Panc1 (cell line): ENCODE data around the gene SIX3. TPM values are rescaled to one million over a fixed set of nuclear protein-coding genes. Genes with fewer than 3 reads are reported as not detected.

ENCODE experiments used
- ATAC-seq: fragments of 200-7000 bp; cut with Tn5 transposase; 2 replicates; pipeline ENCODE4 v1.9.1; 2020; ENCODE audit warnings: mild to moderate bottlenecking, moderate library complexity
- BruUV-seq: library from RNA; stranded (reverse); fragments of 400-500 nt; replicated peaks from 2 replicates; lab custom pipeline; 2021; lab: Mats Ljungman, UMichigan
- CTCF ChIA-PET: fragments of 300-600 bp; sonication (Branson Sonifier 250); formaldehyde crosslinking; loops from one replicate; lab custom pipeline; 2022; ENCODE audit warnings: antibody characterized with exemption; lab: Charles Lee
- POLR2A ChIA-PET: fragments of 300-600 bp; sonication (Branson Sonifier 250); formaldehyde crosslinking; loops from one replicate; lab custom pipeline; 2022; ENCODE audit warnings: antibody characterized with exemption; lab: Charles Lee
- DNase-seq: peaks from one replicate; pipeline ENCODE4 v3.0.0-alpha.2; 2010; ENCODE audit warnings: low read depth, low spot score
- H3K27ac ChIP-seq: 2 replicates; pipeline ENCODE4 v1.5.1; 2011; ENCODE audit warnings: mild to moderate bottlenecking, low read length, inconsistent platforms
- H3K27me3 ChIP-seq: fragments of 200-500 bp; sonication (Bioruptor generic); 2 replicates; pipeline ENCODE4 v1.6.0; 2014; ENCODE audit warnings: low read length, inconsistent platforms; ENCODE audit not compliant: control insufficient read depth, insufficient read depth
- H3K36me3 ChIP-seq: fragments of 200-500 bp; sonication (Bioruptor generic); 2 replicates; pipeline ENCODE4 v1.5.1; 2014; ENCODE audit warnings: inconsistent platforms, mild to moderate bottlenecking, low read length, moderate library complexity; ENCODE audit not compliant: control insufficient read depth, insufficient read depth
- H3K4me1 ChIP-seq: 2 replicates; pipeline ENCODE4 v1.5.1; 2011; ENCODE audit warnings: inconsistent platforms, mild to moderate bottlenecking, low read length, moderate library complexity; ENCODE audit not compliant: control insufficient read depth, insufficient read depth
- H3K4me3 ChIP-seq, 2 experiments: 2 replicates each; pipeline ENCODE4 v1.5.1; 2011 to 2012; ENCODE audit warnings: low read depth in 2 of 2, low read length in 2 of 2, mild to moderate bottlenecking in 2 of 2, inconsistent platforms in 1 of 2, moderate library complexity in 1 of 2
- H3K9me3 ChIP-seq: fragments of 200-500 bp; sonication (Bioruptor generic); 2 replicates; pipeline ENCODE4 v1.5.1; 2014; ENCODE audit warnings: low read depth, mild to moderate bottlenecking, inconsistent platforms, low read length, moderate library complexity; ENCODE audit not compliant: control insufficient read depth, insufficient read depth
- POLR2AphosphoS5 ChIP-seq: IDR thresholded peaks from 2 replicates; pipeline ENCODE4 v1.6.1; 2012; ENCODE audit warnings: mild to moderate bottlenecking, low read depth, low read length, moderate library complexity
- SIN3A ChIP-seq: IDR thresholded peaks from 2 replicates; pipeline ENCODE4 v1.6.1; 2012; ENCODE audit warnings: low read depth, mild to moderate bottlenecking, low read length, moderate library complexity, borderline replicate concordance; ENCODE audit not compliant: insufficient read depth
- TCF7L2 ChIP-seq: IDR thresholded peaks from 2 replicates; pipeline ENCODE4 v1.6.1; 2011; ENCODE audit warnings: mild to moderate bottlenecking, low read depth, low read length, inconsistent platforms
- in situ Hi-C: cut with HindIII; loops from 2 replicates; pipeline ENCODE4 v1.10.0; 2016; ENCODE audit warnings: low sequenced_read_pairs, low pct_unique_long_range_greater_than_20kb
- intact Hi-C: fragments of 100-400 bp; cut with micrococcal nuclease; formaldehyde crosslinking; loops from one replicate; pipeline ENCODE4 v1.10.0; 2022; ENCODE audit not compliant: unreplicated experiment
- total RNA-seq: library from RNA; stranded (reverse); gene quantifications from one replicate; pipeline ENCODE4 v1.2.1, GENCODE V29; 2021; ENCODE audit not compliant: unreplicated experiment
- TF ChIP-seq, protein P1 (sequence below): fragments of 450-650 bp; IDR thresholded peaks from 2 replicates; pipeline ENCODE4 v1.5.1; 2017; ENCODE audit warnings: mild to moderate bottlenecking
- TF ChIP-seq, protein P2 (sequence below), 2 experiments: IDR thresholded peaks; 2 replicates each; pipeline ENCODE4 v1.6.1; 2011 to 2012; ENCODE audit warnings: low read depth in 2 of 2, control low read depth in 1 of 2, low read length in 1 of 2, mild to moderate bottlenecking in 1 of 2, moderate library complexity in 1 of 2; ENCODE audit not compliant: insufficient read depth in 1 of 2

Gene SIX3
- total RNA-seq, 1 experiment from 2014 or later, result 0.21 TPM

GRCh38 chr2:44935729-44936098 lies 5.8 kb upstream of the SIX3 start:
- ATAC-seq (no peak), DNase-seq (no peak)
- Histone ChIP-seq H3K4me3 (peak overlapping the region; percentile 41 to 54), H3K36me3 (no peaks in the 10 kb centered on the region; the same call in 1 of the 2 replicates), H3K27me3 (peaks cover 2% of the 10 kb centered on the region; the same call in 1 of the 2 replicates), H3K4me1 (0 out of 2 replicates have a peak, but pooled peaks cover 5% of the 10 kb centered on the region), H3K9me3 (no peaks in the 10 kb centered on the region), H3K27ac (no peak overlapping the region)
- ChIA-PET POLR2A (no interaction called here), CTCF (no interaction called here)
- intact Hi-C loops (no loop called here), in situ Hi-C loops (no loop called here)
- no TSS peak for BruUV-seq
- TF ChIP-seq TCF7L2, result no peak
- no peak for TF ChIP-seq POLR2AphosphoS5
- no peak for TF ChIP-seq SIN3A
- TF ChIP-seq, protein P1, sequence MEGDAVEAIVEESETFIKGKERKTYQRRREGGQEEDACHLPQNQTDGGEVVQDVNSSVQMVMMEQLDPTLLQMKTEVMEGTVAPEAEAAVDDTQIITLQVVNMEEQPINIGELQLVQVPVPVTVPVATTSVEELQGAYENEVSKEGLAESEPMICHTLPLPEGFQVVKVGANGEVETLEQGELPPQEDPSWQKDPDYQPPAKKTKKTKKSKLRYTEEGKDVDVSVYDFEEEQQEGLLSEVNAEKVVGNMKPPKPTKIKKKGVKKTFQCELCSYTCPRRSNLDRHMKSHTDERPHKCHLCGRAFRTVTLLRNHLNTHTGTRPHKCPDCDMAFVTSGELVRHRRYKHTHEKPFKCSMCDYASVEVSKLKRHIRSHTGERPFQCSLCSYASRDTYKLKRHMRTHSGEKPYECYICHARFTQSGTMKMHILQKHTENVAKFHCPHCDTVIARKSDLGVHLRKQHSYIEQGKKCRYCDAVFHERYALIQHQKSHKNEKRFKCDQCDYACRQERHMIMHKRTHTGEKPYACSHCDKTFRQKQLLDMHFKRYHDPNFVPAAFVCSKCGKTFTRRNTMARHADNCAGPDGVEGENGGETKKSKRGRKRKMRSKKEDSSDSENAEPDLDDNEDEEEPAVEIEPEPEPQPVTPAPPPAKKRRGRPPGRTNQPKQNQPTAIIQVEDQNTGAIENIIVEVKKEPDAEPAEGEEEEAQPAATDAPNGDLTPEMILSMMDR, result no peak
- TF ChIP-seq, protein P2, sequence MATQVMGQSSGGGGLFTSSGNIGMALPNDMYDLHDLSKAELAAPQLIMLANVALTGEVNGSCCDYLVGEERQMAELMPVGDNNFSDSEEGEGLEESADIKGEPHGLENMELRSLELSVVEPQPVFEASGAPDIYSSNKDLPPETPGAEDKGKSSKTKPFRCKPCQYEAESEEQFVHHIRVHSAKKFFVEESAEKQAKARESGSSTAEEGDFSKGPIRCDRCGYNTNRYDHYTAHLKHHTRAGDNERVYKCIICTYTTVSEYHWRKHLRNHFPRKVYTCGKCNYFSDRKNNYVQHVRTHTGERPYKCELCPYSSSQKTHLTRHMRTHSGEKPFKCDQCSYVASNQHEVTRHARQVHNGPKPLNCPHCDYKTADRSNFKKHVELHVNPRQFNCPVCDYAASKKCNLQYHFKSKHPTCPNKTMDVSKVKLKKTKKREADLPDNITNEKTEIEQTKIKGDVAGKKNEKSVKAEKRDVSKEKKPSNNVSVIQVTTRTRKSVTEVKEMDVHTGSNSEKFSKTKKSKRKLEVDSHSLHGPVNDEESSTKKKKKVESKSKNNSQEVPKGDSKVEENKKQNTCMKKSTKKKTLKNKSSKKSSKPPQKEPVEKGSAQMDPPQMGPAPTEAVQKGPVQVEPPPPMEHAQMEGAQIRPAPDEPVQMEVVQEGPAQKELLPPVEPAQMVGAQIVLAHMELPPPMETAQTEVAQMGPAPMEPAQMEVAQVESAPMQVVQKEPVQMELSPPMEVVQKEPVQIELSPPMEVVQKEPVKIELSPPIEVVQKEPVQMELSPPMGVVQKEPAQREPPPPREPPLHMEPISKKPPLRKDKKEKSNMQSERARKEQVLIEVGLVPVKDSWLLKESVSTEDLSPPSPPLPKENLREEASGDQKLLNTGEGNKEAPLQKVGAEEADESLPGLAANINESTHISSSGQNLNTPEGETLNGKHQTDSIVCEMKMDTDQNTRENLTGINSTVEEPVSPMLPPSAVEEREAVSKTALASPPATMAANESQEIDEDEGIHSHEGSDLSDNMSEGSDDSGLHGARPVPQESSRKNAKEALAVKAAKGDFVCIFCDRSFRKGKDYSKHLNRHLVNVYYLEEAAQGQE (IDR thresholded peaks at IDR 0.05; ENCODE audit: insufficient read depth in 1 of 2, low read depth in 2 of 2, low read length in 1 of 2), result no peak

- ATAC-seq, result no peak
- POLR2A ChIA-PET, result no interaction called here
- no TSS peak for BruUV-seq
- intact Hi-C loops, result no loop called here
- CTCF ChIA-PET, result no interaction called here
- in situ Hi-C loops, result no loop called here
- no peak for DNase-seq
- no peak overlapping the region for H3K4me3 ChIP-seq
- H3K36me3 ChIP-seq, result no peaks in the 10 kb centered on the region; the same call in 1 of the 2 replicates
- no peaks in the 10 kb centered on the region for H3K9me3 ChIP-seq
- 0 out of 2 replicates have a peak, but pooled peaks cover 5% of the 10 kb centered on the region for H3K4me1 ChIP-seq
- H3K27me3 ChIP-seq, result peaks cover 2% of the 10 kb centered on the region; the same call in 1 of the 2 replicates
- no peak overlapping the region for H3K27ac ChIP-seq
- no peak for TF ChIP-seq SIN3A
- TF ChIP-seq, protein P2 (IDR thresholded peaks at IDR 0.05; ENCODE audit: insufficient read depth in 1 of 2, low read depth in 2 of 2, low read length in 1 of 2), result no peak
- TF ChIP-seq, protein P1, result no peak
- TF ChIP-seq TCF7L2, result no peak
- no peak for TF ChIP-seq POLR2AphosphoS5
These were observed 5.2 kb upstream of the SIX3 start for GRCh38 chr2:44936275-44936674.
